GM12864 (cell line): Measurements from ENCODE around the gene DENND2C.
A peak's percentile ranks its signal among the peaks of the same experiment; 100 is the strongest.
"Not testable (repeated sequence)": the region's sequence is repeated elsewhere in the genome, so short reads cannot be mapped to it uniquely, and the experiment has no call there.

Experiments used
- DNase-seq: peaks from one replicate; pipeline ENCODE4 v3.0.0-alpha.2; 2011; ENCODE audit warnings: low read depth
- H3K4me3 ChIP-seq: 2 replicates; pipeline ENCODE4 v1.5.1; 2011; ENCODE audit warnings: mild to moderate bottlenecking, low read depth, low read length, control low read depth
- CTCF ChIP-seq: IDR thresholded peaks from 2 replicates; pipeline ENCODE4 v1.5.1; 2011; ENCODE audit warnings: low read depth, mild to moderate bottlenecking, moderate library complexity, low read length, control low read depth, inconsistent platforms; ENCODE audit errors: missing control alignments

Gene DENND2C

DNA sequence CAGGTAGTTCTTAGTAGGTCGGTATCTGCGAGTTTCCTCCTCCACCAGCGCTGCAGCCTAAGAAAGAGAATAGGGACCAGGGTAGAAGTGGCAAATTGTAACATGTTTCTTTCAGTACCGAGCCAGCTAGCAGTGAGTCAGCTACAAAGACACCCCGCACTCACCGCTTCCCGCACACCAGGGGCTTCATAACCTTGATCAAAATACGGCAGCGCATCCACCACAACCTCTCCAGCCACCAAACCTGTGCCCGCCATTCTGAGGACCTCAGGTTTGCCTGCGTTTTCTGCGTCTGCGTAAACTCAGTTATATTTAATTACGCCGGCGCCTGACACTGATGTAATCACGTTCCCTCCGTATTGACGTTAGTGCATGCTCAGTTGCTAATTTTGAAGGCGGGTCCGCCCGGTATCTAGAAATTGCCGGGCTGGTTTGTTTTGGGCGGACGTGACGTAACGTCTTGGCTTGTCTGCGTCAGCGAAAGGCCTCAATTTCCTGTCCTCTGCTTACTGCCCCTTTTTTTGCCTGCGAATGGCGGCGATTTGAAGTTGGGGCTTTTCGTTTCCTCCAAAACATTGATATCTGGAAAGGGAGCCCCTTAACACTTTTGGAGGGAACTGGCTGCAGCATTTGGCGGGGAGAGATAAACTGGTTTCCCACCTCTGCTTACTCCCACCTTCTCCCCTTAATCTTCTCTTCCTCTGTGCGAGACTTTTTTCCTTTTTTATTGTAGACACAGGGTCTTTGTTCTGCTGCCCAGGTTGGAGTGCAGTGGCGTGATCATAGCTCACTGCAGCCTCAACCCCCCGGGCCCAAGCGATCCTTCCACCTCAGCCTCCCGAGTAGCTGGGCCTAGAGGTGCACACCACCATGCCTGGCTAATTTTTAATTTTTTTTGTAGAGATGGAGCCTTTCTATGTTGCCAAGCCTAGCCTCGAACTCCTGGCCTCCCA lies 88.2 kb downstream of the DENND2C start, which contains the start of gene BCAS2:
Gene BCAS2 (minus strand): TSS at position 281 of the 953 bp plus-strand sequence. CDS start 24 bp downstream, at position 257.
- peak; percentile 97 for DNase-seq
- TF ChIP-seq CTCF, result no peak
- peak within 1 kb of the TSS; percentile 71 for H3K4me3 ChIP-seq

GRCh38 chr1:114574365-114574764 lies 95.5 kb downstream of the DENND2C start:
- no peak for TF ChIP-seq CTCF

GRCh38 chr1:114564141-114564540 lies 105.7 kb downstream of the DENND2C start:
- TF ChIP-seq CTCF, result no peak
- DNase-seq, result no peak
- H3K4me3 ChIP-seq, result no peak overlapping the region

More at GRCh38 chr1:114574365-114574764, 95.5 kb downstream of the DENND2C start:
- H3K4me3 ChIP-seq, result no peak overlapping the region
- DNase-seq, result no peak

DNA sequence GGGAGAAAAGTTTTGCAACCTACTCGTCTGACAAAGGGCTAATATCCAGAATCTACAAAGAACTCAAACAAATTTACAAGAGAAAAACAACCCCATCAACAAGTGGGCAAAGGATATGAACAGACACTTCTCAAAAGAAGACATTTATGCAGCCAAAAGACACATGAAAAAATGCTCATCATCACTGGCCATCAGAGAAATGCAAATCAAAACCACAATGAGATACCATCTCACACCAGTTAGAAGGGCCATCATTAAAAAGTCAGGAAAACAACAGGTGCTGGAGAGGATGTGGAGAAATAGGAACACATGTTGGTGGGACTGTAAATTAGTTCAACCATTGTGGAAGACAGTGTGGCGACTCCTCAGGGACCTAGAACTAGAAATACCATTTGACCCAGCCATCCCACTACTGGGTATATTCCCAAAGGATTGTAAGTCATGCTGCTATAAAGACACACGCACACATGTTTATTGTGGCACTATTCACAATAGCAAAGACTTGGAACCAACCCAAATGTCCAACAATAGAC lies 106.8 kb downstream of the DENND2C start:
- DNase-seq, H3K4me3 ChIP-seq: not testable (repeated sequence)

DNA sequence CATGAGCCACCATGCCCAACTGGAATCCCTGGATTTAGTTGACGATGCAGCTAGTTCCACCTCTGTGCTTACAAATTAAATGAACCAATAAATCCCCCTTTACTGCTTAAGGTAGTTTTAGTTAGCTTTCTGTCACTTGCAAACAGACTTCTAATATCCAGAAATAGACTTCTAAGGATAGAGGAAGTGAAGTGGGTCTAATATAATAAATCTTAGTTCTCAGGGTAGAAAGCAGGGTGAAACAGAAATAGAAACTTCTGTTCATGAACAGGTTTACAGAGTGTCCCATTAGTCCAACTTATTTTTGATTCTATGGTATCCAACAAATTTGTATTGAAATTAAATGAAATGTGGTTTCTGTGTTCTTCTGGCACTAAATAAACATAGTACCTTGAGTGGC lies 108.5 kb downstream of the DENND2C start:
- no peak for DNase-seq
- no peak for TF ChIP-seq CTCF
- no peak overlapping the region for H3K4me3 ChIP-seq

GRCh38 chr1:114559356-114559755 lies 110.5 kb downstream of the DENND2C start:
- no peak for TF ChIP-seq CTCF
- DNase-seq, result no peak
- H3K4me3 ChIP-seq, result no peak overlapping the region

DNA sequence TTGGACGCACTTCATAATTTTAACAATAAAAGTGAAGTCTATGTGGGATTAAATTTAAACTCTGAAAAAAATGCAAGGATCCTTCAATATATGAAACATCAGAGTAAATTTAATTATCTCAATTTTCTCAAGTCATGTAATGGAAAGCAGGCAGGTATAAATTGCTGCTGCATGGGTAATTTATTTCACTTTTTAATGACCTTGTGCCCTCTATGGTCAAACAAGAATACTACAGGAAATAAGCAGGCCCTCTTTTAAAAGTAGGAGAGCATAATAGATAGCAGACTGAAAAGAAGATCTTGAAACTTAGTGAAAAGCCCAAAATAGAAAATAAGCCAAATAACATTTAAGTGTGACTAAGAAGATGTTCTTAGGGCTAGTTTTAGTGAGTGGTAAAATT lies 111.3 kb downstream of the DENND2C start:
- DNase-seq, result no peak
- TF ChIP-seq CTCF, result peak; percentile 38

More for the DNA sequence above, 111.3 kb downstream of the DENND2C start:
- no peak overlapping the region for H3K4me3 ChIP-seq
